GM19023 (cell line): ENCODE results near the gene DCAF7.

Experiments
- ATAC-seq: cut with Tn5 transposase; IDR thresholded peaks from one replicate; pipeline ENCODE4 v1.9.1; 2021; ENCODE audit warnings: mild to moderate bottlenecking, moderate library complexity; ENCODE audit not compliant: unreplicated experiment

The DCAF7 gene

GRCh38 chr17:63549946-63550816 lies at the start of gene DCAF7:
Gene DCAF7, plus strand, starts transcription at chr17:63550477. Its CDS starts 201 bp downstream, at chr17:63550678.
- peak; percentile 97 for ATAC-seq

DNA sequence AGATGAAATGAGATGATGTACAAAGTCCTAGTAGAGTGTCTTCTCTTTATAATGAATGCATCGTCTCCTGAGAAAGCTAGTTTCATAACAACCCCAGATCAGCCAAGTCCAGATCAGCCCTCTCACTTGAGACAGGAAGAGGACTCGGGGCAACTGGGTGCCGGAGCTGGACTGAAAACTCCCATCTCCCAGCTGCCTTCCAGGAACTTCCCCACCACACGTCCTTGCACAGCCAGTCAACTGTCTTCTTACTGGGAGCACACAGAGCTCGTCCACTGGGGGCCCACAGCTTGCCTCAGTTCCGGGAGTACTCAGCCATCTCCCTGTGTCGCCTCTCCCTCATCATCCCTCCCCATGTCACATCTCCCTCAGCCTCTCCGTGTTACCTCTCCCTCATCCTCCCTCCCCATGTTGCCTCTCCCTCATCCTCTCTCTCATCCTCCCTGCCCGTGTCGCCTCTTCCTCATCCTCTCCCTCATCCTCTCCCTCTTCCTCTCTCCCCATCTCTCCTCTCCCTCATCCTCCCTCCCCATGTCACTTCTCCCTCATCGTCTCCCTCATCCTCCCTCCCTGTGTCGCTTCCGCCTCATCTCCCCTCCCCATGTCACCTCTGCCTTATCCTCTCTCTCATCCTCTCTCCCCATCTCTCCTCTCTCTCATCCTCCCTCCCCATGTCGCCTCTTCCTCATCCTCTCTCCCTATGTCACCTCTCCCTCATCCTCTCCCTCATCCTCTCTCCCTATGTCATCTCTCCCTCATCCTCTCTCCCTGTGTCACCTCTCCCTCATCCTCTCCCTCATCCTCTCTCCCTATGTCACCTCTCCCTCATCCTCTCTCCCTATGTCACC lies 49.5 kb upstream of the DCAF7 start:
- ATAC-seq: no peak

- ATAC-seq: no peak
Measured at GRCh38 chr17:63503341-63503705, 47.0 kb upstream of the DCAF7 start.

DNA sequence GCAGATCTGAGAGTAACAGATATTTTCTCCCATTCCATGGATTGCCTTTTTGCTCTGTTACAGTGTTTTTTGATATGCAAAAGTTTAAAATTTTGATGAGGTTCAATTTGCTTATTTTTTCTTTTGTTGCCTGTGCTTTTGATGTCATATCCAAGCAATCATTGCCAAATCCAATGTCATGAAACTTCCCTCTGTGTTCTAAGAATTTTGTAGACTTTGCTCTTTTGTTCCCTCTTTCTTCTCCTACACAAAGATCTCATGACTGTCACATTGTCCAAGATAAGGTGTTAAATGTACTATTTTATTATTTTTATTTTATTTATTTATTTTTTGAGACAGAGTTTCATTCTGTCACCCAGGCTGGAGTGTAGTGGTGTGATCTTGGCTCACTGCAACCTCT lies 46.0 kb upstream of the DCAF7 start:
- no peak for ATAC-seq

DNA sequence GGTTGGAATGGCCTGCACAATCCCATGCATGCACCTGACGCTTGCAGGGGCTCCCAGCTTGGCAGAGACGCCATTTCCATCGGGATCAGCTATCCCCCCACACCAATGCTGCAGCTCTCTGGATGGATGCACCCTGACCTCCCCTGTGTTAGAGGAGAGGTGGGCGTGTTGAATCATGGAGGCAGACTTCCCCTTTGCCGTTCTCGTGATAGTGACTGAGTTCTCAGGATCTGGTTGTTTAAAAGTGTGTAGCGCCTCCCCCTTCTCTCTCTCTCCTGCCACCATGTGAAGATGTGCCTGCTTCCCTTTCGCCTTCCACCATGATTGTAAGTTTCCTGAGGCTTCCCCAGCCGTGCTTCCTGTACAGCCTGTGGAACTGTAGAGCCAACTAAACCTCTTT lies 44.9 kb upstream of the DCAF7 start:
- no peak for ATAC-seq

- no peak for ATAC-seq
Measured at GRCh38 chr17:63506627-63507026, 43.6 kb upstream of the DCAF7 start.

DNA sequence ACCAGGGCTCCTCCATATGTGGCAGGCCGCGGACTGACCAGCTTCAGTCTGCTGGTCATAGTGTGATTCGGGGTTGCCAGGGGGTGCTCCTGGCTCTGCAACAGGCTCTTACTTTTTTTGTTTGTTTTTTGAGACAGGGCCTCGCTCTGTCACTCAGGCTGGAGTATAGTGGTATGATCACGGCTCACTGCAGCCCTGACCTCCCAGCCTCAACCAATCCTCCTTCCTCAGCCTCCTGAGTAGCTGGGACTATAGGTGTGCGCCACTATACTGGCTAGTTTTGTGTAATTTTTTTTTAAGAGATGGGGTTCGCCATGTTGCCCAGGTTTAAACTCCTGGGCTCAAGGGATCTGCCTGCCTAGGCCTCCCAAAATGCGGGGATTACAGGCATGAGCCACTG lies 38.9 kb upstream of the DCAF7 start:
- ATAC-seq: no peak

- ATAC-seq: no peak
Measured at GRCh38 chr17:63512388-63512787, 37.9 kb upstream of the DCAF7 start.

- no peak for ATAC-seq
Measured at GRCh38 chr17:63512896-63513644, 37.2 kb upstream of the DCAF7 start.

DNA sequence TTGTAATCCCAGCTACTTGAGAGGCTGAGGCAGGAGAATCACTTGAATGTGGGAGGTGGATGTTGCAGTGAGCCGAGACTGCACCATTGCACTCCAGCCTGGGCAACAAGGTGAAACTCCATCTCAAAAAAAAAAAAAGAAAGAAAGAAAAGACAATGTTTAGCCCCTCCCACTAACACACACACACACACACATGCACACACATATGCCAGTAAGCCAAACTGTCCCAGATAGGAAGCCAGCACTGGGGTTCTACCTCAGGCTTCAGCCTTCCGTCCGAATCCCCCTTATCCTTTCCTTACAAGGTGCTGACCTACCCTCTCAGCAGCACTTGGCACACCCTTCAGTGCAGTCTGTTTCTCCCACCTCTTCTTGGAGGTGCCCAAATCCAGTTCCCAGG lies 35.8 kb upstream of the DCAF7 start:
- no peak for ATAC-seq

DNA sequence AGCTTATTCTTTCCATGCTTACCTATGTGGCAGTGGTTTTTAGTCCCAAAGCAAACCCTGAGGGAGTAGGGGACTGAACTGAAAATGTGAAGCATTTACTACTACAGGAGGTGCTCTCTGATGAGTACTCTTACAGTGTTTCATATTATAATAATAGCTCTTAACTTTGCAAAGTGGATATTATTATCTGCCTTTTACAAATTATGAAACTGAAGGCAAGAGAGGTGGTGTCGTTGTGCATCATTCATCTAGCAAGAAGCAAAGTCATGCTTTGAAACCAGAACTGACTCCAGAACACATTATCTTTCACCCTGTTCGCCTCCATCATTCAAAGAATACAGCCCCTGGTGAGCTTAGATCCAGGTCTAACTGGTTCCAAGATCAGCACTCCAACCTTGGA lies 35.3 kb upstream of the DCAF7 start:
- no peak for ATAC-seq

- no peak for ATAC-seq
Measured at GRCh38 chr17:63515426-63515825, 34.9 kb upstream of the DCAF7 start.

DNA sequence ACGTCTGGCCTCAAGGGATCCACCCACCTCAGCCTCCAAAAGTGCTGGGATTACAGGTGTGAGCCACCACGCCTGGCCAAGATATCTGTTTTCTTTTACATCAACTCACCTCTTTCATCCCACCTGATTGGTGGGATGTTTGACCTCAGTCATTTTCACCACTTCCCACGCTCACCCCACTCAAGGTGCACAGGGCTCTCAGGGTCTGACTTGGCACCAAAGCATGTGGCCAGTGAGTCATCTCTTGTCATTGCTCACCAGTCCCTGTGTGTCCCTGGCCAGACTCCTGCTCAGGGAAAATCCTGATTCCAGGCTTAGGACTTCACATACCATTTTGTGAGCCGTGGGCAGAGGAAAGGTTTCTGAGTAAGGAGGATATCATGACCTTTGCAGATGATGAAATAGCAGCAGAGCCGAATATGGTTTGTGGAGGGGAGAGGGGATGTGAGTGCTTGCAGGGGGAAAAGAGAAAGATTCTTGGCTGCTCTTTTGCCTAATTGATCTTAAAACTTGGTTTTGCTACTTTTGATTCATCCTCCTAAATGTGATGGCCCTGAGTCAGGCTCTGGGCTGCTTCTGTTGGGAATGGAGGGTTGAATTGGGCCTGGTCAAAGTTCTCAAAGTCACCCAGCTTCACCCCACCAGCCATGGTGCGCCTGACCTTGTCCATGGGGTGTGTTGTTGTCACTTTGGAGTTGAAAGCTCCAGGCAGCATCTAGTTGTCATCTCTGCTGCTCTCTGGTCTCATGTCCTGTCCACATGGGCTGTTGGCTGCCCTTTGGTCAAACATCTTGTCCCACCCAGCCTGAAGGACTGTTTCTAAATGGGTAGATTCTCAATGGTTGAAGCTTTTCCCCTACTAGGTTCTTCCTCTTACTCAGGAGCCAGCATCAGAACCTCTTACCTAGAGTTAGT lies 33.1 kb upstream of the DCAF7 start:
- ATAC-seq: no peak

- no peak for ATAC-seq
Measured at GRCh38 chr17:63517825-63518534, 32.3 kb upstream of the DCAF7 start.

- ATAC-seq: no peak
Measured at GRCh38 chr17:63519116-63519881, 31.0 kb upstream of the DCAF7 start.

DNA sequence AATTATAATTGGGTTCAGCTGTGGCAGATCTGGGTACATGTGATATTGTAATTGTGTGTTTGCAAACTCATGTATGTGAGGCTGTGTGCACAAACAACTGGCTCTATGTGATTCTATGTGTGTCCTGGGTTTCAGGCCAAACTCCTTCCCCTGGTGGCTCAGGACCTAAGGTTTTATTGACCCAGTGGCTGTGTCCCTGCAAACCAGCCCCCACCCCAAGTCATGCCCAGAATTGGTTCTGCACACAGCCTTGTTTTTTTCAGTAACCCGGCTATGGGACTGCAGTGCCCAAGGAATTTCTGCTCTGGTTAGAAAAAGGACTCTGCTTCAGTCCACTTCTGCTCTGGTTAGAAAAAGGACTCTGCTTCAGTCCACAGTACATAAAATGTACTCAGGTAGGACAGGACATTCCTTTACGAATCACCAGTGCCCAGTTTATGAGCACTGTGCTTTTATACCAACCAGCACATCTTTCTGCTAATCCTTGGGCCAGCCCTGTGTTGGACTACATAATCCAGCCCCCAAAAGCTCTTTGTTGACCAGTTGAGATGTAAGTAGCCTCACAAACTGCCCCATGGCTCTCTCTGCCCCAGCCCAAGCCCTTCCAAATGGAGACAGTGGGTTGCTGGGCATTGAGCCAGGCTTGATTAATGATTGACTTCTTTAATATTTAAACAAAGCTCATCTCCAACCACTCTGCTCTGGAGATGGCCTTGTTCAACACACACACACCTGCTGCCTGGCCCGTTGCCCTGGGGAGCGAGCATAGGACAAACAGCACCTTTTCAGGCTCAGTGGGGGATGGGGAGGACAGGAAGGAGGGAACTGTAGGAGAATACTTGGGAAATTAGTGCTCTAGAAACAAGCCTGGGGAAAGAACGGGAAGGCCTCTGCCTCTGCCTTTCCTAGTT lies 30.1 kb upstream of the DCAF7 start:
- no peak for ATAC-seq

GRCh38 chr17:63523253-63523855 lies 26.9 kb upstream of the DCAF7 start, which contains the start of gene KCNH6:
Gene KCNH6, plus strand, starts transcription at chr17:63523358. Its CDS starts 56 bp downstream, at chr17:63523414.
- ATAC-seq: no peak
